H9 (cell line): ENCODE data around the gene CBFA2T2. TPM values are rescaled to one million over a fixed set of nuclear protein-coding genes. Genes with fewer than 3 reads are reported as not detected.

Source experiments
- DNase-seq: peaks from one replicate; pipeline ENCODE4 v3.0.0-alpha.2; 2017
- H2AFZ ChIP-seq: one replicate; pipeline ENCODE4 v1.6.1; 2013; ENCODE audit warnings: mild to moderate bottlenecking, low read length, control low read depth, moderate library complexity
- H2AK5ac ChIP-seq: 2 replicates; pipeline ENCODE4 v1.6.1; 2013; ENCODE audit warnings: low read length, control low read depth, mixed read lengths; ENCODE audit not compliant: insufficient read length
- H2BK120ac ChIP-seq: one replicate; pipeline ENCODE4 v1.6.1; 2013; ENCODE audit warnings: low read depth, mild to moderate bottlenecking, low read length, control low read depth, inconsistent platforms; ENCODE audit not compliant: poor library complexity, severe bottlenecking
- H2BK12ac ChIP-seq: 2 replicates; pipeline ENCODE4 v1.6.1; 2013; ENCODE audit warnings: low read length, control low read depth, mixed read lengths, low read depth; ENCODE audit not compliant: insufficient read length
- H2BK15ac ChIP-seq: 2 replicates; pipeline ENCODE4 v1.6.1; 2013; ENCODE audit warnings: low read depth, low read length, control low read depth
- H2BK20ac ChIP-seq: one replicate; pipeline ENCODE4 v1.6.1; 2013; ENCODE audit warnings: low read depth, mild to moderate bottlenecking, low read length, control low read depth, inconsistent platforms; ENCODE audit not compliant: poor library complexity, severe bottlenecking
- H2BK5ac ChIP-seq: 2 replicates; pipeline ENCODE4 v1.6.1; 2013; ENCODE audit warnings: low read length, control low read depth, mixed read lengths; ENCODE audit not compliant: insufficient read length
- H3K14ac ChIP-seq: 2 replicates; pipeline ENCODE4 v1.6.1; 2013; ENCODE audit warnings: low read length, control low read depth; ENCODE audit not compliant: insufficient read depth
- H3K18ac ChIP-seq: 2 replicates; pipeline ENCODE4 v1.6.1; 2013; ENCODE audit warnings: low read depth, mild to moderate bottlenecking, mixed read lengths, low read length, control low read depth; ENCODE audit not compliant: insufficient read length
- H3K23ac ChIP-seq: 2 replicates; pipeline ENCODE4 v1.6.1; 2013; ENCODE audit warnings: low read length, control low read depth, mixed read lengths, low read depth; ENCODE audit not compliant: insufficient read length
- H3K23me2 ChIP-seq: 2 replicates; pipeline ENCODE4 v1.6.1; 2013; ENCODE audit warnings: low read depth, mild to moderate bottlenecking, mixed read lengths, low read length, control low read depth; ENCODE audit not compliant: insufficient read length, poor library complexity, severe bottlenecking
- H3K27ac ChIP-seq: 2 replicates; pipeline ENCODE4 v1.5.1; 2013; ENCODE audit warnings: low read length, control low read depth, mixed read lengths, low read depth; ENCODE audit not compliant: insufficient read length
- H3K27me3 ChIP-seq: 2 replicates; pipeline ENCODE4 v1.6.1; 2013; ENCODE audit warnings: low read length, control low read depth, inconsistent platforms; ENCODE audit not compliant: insufficient read depth
- H3K4ac ChIP-seq: 2 replicates; pipeline ENCODE4 v1.6.1; 2013; ENCODE audit warnings: low read depth, mild to moderate bottlenecking, control low read depth, inconsistent platforms, low read length, moderate library complexity
- H3K4me1 ChIP-seq: 2 replicates; pipeline ENCODE4 v1.6.1; 2013; ENCODE audit warnings: low read length, control low read depth, inconsistent platforms; ENCODE audit not compliant: insufficient read depth
- H3K4me2 ChIP-seq: 2 replicates; pipeline ENCODE4 v1.6.1; 2013; ENCODE audit warnings: low read length, control low read depth, mixed read lengths; ENCODE audit not compliant: insufficient read length, insufficient read depth
- H3K56ac ChIP-seq: 2 replicates; pipeline ENCODE4 v1.6.1; 2013; ENCODE audit warnings: low read depth, mild to moderate bottlenecking, mixed read lengths, low read length, control low read depth; ENCODE audit not compliant: insufficient read length
- H3K79me1 ChIP-seq: 2 replicates; pipeline ENCODE4 v1.6.1; 2013; ENCODE audit warnings: low read depth, mild to moderate bottlenecking, moderate library complexity, low read length, control low read depth, inconsistent platforms; ENCODE audit not compliant: insufficient read depth, poor library complexity, severe bottlenecking
- H3K79me2 ChIP-seq: 2 replicates; pipeline ENCODE4 v1.6.1; 2013; ENCODE audit warnings: low read length, control low read depth, inconsistent platforms; ENCODE audit not compliant: insufficient read depth
- H3K9ac ChIP-seq: 2 replicates; pipeline ENCODE4 v1.6.1; 2013; ENCODE audit warnings: low read length, control low read depth, mixed read lengths; ENCODE audit not compliant: insufficient read length; ENCODE audit errors: extremely low read depth
- H3K9me3 ChIP-seq: one replicate; pipeline ENCODE4 v1.6.1; 2013; ENCODE audit warnings: low read depth, low read length, inconsistent platforms; ENCODE audit not compliant: control insufficient read depth
- H3T11ph ChIP-seq: one replicate; pipeline ENCODE4 v1.6.1; 2013; ENCODE audit warnings: mild to moderate bottlenecking, low read length, control low read depth, inconsistent platforms
- H4K20me1 ChIP-seq: one replicate; pipeline ENCODE4 v1.6.1; 2013; ENCODE audit not compliant: control insufficient read depth, insufficient read length, insufficient read depth
- H4K5ac ChIP-seq: 2 replicates; pipeline ENCODE4 v1.6.1; 2013; ENCODE audit warnings: low read depth, mild to moderate bottlenecking, mixed read lengths, low read length, control low read depth; ENCODE audit not compliant: insufficient read length
- H4K8ac ChIP-seq: replicated peaks from 2 replicates; pipeline ENCODE4 v1.6.1; 2013; ENCODE audit warnings: low read length, control low read depth, mixed read lengths, low read depth; ENCODE audit not compliant: insufficient read length
- H4K91ac ChIP-seq: 2 replicates; pipeline ENCODE4 v1.6.1; 2013; ENCODE audit warnings: low read depth, mild to moderate bottlenecking, moderate library complexity, mixed read lengths, low read length, control low read depth; ENCODE audit not compliant: insufficient read length
- H3K27ac Mint-ChIP-seq, 3 experiments: 2 replicates in 2 of 3; 3 replicates in 1 of 3; pipeline ENCODE4 v1.8.0; 2020 to 2021; ENCODE audit warnings: mixed read lengths in 3 of 3, mild to moderate bottlenecking in 1 of 3, moderate library complexity in 1 of 3
- H3K27me3 Mint-ChIP-seq: 2 replicates; pipeline ENCODE4 v1.8.0; 2021; ENCODE audit warnings: low read depth, mild to moderate bottlenecking, moderate library complexity, mixed read lengths
- H3K36me3 Mint-ChIP-seq, 3 experiments: 2 replicates in 2 of 3; 3 replicates in 1 of 3; pipeline ENCODE4 v1.8.0; 2020 to 2021; ENCODE audit warnings: low read depth in 3 of 3, mixed read lengths in 3 of 3; ENCODE audit not compliant: insufficient read depth in 1 of 3
- H3K4me1 Mint-ChIP-seq, 2 experiments: 2 replicates each; pipeline ENCODE4 v1.8.0; 2020; ENCODE audit warnings: mixed read lengths in 2 of 2
- H3K4me3 Mint-ChIP-seq, 2 experiments: 2 replicates in 1 of 2; 3 replicates in 1 of 2; pipeline ENCODE4 v1.8.0; 2020 to 2021; ENCODE audit warnings: mild to moderate bottlenecking in 2 of 2, mixed read lengths in 2 of 2, moderate library complexity in 1 of 2
- H3K9me3 Mint-ChIP-seq, 2 experiments: 2 replicates in 1 of 2; 3 replicates in 1 of 2; pipeline ENCODE4 v1.8.0; 2020; ENCODE audit warnings: mild to moderate bottlenecking in 2 of 2, mixed read lengths in 2 of 2, moderate library complexity in 1 of 2
- CTCF ChIP-seq: fragments of 200-600 bp; sonication (generic); conservative IDR thresholded peaks from 3 replicates; pipeline ENCODE4 v1.8.0; 2021; ENCODE audit warnings: antibody characterized with exemption, mild to moderate bottlenecking
- WGBS: extraction: QIAGEN DNeasy Blood & Tissue Kit; methylation state at CpG from one replicate; pipeline ENCODE4 v1.1.7; 2013; ENCODE audit warnings: missing lambda C conversion rate, low lambda C conversion rate, mixed read lengths; ENCODE audit not compliant: insufficient read length; ENCODE audit errors: extremely low coverage; 5-methylcytosine and 5-hydroxymethylcytosine counted together
- total RNA-seq: library from RNA; stranded (reverse); gene quantifications from 2 replicates; pipeline ENCODE4 v1.2.1, GENCODE V29; 2021

Gene CBFA2T2
- total RNA-seq, 1 experiment from 2014 or later = 11.2 TPM

- H3K18ac ChIP-seq = no peak overlapping the region
- H3K27ac ChIP-seq = no peak overlapping the region
- peaks cover 0 to 4% (median 0%) of the 10 kb centered on the region in 3 experiments; a peak in 1 of 7 replicates for H3K36me3 Mint-ChIP-seq
- no peak overlapping the region for H2BK20ac ChIP-seq
- no peak overlapping the region for H2BK12ac ChIP-seq
- H3K27me3 Mint-ChIP-seq = no peaks in the 10 kb centered on the region; the same call in 1 of the 2 replicates
- DNase-seq = no peak
- no peak overlapping the region for H3K23ac ChIP-seq
- TF ChIP-seq CTCF = no peak
- H3K79me2 ChIP-seq = no peaks in the 10 kb centered on the region; the same call in 1 of the 2 replicates
- no peak overlapping the region for H2BK5ac ChIP-seq
- no peaks in the 10 kb centered on the region for H4K20me1 ChIP-seq
- no CpG with 5 or more reads among the region's 1 CpG for WGBS
- H2BK15ac ChIP-seq = no peak overlapping the region
- no peak overlapping the region for H4K8ac ChIP-seq
- H3K4me1 ChIP-seq = no peaks in the 10 kb centered on the region
- H3K9me3 Mint-ChIP-seq = no peaks in the 10 kb centered on the region; a peak in 1 of 5 replicates
- no peak overlapping the region for H3K9ac ChIP-seq
- no peak overlapping the region for H4K91ac ChIP-seq
- H3K56ac ChIP-seq = no peak overlapping the region
- no peak overlapping the region for H3K4ac ChIP-seq
- H3T11ph ChIP-seq = no peak overlapping the region
- H3K27me3 ChIP-seq = no peaks in the 10 kb centered on the region
- H3K23me2 ChIP-seq = no peaks in the 10 kb centered on the region
- H3K4me1 Mint-ChIP-seq = peaks cover 5 to 9% of the 10 kb centered on the region in 2 experiments
- no peak overlapping the region for H2AK5ac ChIP-seq
- no peak overlapping the region for H4K5ac ChIP-seq
- H3K4me2 ChIP-seq = no peak overlapping the region
- peaks cover 3% of the 10 kb centered on the region for H3K79me1 ChIP-seq
- no peaks in the 10 kb centered on the region for H3K9me3 ChIP-seq
- peak overlapping the region in 2 of 3 experiments; percentile 69 to 91; a peak in 4 of 7 replicates for H3K27ac Mint-ChIP-seq
- no peak overlapping the region for H2BK120ac ChIP-seq
- no peak overlapping the region for H2AFZ ChIP-seq
- no peak overlapping the region for H3K14ac ChIP-seq
- H3K4me3 Mint-ChIP-seq = no peak overlapping the region
Measured at GRCh38 chr20:33516882-33517281, 27.0 kb downstream of the CBFA2T2 start.
